Islet of Langerhans (tissue), 1 donor: ENCODE data around the gene MKNK2.

Source experiments
- FAIRE-seq: peaks from one replicate; lab custom pipeline; 2011; peaks lifted over from hg19 to GRCh38; lab: Jason Lieb, UNC

Gene MKNK2

DNA sequence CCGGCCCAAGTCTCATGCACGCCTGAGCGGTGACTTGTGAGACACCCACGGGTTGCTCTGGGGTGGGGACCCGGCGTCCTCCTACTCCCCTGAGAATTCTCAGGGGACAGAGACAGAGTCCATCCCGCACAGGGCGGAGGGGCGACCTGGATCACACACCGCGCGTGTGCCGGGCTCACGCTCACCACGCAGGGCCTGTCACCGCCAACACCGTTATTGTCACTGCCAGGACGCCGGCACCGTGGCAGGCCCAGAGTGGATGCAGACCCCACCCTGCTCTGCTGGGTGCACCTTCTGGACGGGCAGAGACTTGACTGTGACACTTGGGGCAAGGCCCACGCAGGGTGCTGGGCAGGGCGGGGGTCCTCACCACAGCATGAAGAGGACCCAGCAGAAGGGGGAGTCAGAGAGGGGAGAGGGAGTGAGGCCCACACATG is 28.8 kb upstream of the MKNK2 start:
- no peak for FAIRE-seq

DNA sequence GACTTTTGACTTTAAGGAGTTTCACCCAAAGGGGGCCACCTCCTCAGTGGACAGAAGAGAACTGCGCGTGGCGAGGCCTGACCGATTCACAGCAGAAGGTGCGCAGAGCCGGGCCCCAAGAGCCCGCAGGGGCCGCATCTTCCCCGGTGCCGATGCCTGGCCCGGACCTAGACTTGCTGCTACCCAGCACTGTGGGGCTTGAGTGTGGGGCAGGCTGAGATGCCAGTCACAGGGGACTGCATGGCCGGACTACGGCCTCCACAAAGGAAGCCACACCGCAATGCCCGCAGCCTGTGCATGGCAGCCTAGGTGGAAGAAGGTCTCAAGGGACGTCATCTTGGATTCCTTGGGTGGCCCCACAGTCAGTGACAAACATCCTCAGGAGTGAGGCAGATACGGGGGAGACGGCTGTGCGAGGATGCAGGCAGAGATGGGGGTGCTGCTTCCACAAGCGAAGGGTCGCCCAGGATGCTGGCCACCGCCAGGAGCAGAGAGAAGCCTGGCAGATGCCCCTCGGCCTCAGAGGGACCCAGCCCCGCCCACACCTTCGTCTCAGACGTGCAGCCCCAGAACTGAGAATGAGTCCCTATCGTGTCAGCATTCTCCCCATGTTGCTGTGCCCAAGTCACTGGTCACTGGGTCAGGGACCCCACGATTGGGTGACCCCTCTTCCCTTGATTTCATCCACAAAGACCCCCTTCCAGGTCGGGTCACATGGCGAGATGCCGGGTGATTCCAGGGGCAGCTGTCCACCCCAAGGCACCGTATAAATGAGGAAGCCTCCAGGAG is 28.2 kb upstream of the MKNK2 start:
- no peak for FAIRE-seq

DNA sequence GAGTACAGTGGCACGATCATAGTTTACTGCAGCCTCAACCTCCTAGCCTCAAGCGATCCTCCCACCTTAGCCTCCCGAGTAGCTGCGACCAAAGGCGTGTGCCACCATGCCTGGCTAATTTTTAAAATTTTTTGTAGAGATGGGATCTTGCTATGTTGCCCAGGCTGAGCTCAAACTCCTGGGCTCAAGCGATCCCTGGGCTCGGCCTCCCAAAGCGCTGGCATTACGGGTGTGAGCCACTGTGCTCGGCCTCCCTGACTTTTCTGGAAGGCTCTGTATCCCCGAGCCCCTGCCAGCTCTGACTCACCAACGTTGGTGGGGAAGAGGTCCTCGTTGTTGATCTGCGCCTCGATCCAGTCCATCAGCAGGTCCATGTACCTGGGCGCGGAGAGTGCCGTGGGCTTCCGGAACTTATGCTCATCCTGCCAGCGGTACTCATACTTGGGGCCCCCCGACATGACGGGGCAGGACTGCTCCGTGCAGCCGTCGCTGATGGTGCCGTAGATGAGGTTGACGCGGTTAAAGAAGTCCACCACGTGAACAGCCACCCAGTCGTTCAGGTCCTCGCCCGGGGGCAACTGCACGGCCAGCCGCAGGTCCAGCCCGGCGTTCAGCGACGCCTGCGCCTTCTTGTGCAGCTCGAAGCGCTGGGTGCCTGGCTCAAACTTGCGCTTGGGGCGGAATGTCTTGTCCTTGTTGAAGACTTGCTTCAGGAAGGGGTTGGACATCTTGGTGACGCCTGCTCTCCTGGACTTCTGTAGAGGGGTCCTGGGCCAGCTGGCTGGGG is 27.0 kb upstream of the MKNK2 start:
- no peak for FAIRE-seq

DNA sequence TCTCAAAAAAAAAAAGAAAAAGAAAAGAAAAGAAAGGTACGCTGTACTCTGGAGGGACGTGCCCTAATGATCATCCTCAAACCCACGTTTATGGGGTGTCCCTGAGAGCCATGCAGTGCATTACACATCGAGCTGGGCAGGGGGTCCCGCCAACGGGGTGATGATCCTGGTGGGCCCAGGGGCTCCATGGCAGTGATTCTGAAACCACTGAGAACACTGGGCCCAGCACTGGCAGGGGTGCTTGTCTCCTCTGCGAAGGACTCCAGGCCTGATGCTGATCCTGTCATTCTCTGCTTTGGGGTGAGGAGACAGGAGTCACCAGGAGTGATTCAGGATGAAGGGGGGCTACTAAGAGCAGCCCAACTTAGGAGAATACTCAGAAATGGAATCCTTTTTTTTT is 26.4 kb upstream of the MKNK2 start:
- no peak for FAIRE-seq

DNA sequence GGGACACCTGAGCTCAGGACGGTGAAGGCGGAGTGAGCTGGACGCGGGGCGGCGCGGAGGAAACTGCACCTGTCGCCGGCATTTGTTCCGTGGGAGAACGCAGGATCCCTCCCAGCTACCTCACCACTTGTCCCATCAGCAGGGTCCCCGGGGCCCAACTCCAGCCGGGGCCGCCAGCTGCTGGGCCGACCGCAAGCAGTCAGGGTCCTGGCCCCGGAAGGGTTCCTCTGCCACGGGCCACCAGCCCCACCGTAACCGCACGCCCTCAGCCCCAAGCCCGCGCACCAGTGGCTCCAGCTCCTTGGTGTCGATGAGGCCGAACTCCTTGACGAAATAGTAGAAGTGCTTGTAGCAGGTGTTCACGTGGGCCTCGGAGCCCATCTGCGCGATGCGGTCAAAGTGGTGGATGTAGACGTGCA is 25.5 kb upstream of the MKNK2 start:
- FAIRE-seq, result no peak

DNA sequence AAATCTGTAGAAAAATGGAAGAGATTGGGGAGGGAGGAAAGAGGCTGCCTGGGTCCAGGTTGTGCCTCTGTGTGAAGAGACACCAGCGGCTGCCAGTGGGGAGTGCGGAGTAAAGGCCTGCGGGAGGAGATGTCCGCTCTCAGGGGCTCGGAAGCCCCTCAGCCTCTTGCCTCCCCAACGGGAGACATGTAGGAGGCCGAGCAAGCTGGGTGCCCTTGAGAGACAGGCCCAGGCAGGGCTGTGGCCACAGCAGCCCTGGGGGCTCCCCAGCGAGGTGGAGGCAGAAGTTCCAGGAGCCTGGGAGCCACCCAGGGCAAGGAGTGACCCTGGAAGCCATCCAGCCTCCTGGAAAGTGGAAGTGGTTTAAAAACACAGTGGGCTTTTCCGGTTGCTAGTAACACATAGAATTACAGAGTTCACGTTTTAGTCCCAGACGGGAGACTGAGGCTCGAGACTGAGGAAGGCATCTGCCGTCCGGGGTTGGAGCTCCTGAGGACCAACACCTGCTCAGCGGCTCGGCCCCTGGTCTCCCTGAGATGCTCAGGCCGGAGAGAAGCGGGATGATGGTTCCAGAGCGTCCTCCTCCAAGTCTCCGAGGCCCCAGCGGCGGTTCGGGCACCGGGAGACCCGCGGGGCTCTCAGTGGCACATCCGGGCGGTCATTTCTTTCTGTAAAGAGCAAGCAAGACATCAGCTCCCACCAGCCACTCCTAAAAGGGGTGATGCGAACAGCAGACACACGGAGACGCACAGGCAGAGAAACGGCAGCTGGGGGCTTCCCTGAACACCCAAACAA is 21.9 kb upstream of the MKNK2 start:
- no peak for FAIRE-seq

DNA sequence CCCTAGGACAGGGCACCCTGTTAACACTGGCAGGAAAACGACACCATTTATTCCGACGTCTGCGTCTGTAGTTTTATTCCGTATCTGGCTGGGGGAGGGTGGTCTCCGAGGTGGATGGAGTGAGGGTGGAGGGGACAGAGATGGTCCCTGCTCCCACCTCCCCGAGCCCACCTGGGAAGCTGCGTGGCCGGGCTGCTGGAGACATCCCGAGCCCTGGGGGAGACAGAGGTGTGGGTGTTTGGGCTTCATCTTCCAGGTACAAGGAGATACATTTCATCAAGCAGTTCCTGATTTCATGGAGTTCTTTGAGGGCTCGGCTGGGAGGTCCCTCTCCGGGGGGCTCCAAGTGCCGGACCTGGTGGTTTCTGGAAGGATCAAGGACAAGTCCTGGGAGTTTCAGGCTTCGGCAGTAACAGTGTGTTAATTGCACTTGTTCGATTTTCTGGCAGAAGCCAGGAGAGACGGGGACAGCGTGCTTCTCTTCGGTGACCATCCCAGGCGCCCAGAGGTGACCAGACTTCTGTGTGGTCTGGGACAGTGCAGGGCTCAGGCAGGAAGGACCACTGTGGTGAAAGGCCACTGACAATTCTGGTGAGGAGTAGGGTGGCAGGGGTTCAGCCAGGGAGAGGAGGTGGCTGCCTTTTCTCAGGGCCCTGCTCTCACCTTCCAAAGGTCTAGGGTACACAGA is 20.1 kb upstream of the MKNK2 start:
- FAIRE-seq, result no peak

DNA sequence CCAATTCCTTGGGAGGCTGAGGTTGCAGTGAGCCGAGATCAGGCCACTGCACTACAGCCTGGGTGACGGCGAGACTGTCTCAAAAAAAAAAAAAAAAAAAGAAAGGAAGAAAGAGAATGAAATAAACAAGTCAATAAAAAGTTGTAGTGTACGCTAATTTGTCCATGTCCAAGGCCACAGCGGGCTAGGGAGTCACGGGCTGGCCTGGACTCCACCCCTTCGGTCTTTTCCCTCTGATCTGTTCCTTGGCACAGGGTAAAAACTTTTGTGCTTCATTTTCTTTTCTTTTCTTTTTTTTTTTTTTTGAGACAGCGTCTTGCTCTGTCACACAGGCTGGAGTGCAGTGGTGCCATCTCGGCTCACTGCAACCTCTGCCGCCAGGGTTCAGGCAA is 19.4 kb upstream of the MKNK2 start:
- no peak for FAIRE-seq

DNA sequence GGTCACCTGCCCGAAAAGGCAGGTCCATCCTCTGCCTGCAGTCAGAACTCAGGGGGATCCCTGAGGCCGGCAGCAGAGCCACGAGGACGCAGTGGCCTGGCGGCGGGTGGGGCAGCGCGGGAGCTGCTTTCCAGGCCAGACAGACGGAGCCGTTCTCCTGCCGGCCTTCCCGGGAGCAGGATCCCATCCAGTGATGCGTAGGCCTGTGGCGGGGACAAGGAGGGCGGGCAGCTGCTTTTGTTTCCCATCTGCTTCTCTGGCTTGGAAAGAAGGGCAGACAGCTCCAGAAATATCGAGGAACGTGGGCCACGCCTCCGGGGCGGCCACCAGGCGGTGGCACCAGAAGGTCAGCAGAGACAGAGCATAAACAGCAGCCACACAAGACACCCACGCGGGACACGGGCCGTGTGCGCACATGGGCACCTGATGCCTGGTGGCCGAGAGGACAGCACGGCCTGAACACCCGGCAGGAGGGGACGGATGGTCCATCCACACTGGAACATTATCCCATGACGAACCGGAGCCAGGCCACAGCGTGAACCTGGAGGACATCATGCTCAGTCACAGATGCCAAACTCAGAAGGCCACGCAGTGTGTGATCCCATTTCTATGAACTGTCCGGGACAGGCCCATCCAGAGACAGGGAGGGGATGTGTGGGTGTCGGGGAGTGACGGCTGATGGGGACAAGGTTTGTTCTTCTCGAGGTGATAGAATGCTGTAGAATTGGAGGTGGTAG is 13.9 kb upstream of the MKNK2 start:
- no peak for FAIRE-seq

DNA sequence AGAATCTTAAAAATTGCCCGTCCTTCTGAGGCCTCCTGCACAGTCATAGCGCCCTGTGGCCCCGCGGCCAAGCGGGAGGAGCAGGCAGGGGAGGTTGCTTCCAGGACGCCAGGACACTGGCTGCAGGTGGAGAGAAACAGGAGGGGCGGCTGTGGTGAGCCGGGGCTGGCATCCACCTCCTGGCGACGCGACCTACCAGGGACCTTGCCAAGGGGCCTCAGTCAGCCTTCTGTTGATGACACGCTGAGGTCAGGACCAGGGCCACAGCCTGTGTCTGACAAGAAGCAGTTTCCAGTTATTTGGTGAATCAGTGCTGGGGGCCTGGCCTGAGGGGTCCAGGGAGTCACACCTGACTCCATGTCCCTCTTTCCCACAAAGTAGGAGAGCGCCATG is 13.3 kb upstream of the MKNK2 start:
- no peak for FAIRE-seq

DNA sequence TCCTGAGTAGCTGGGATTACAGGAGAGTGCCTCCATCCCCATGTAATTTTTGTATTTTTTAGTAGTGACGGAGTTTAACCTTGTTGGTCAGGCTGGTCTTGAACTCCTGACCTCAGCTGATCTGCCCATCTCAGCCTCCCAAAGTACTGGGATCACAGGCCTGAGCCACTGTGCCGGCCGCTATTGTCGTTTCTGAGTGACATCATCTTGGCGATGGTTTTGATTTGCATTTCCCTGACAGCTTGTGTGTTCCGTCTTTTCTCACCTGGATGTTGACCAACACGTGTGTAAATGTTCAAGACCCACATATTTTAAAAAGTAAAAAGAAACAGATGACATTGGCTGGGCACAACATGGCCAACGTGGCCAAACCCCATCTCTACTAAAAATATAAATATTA is 12.8 kb upstream of the MKNK2 start:
- no peak for FAIRE-seq

DNA sequence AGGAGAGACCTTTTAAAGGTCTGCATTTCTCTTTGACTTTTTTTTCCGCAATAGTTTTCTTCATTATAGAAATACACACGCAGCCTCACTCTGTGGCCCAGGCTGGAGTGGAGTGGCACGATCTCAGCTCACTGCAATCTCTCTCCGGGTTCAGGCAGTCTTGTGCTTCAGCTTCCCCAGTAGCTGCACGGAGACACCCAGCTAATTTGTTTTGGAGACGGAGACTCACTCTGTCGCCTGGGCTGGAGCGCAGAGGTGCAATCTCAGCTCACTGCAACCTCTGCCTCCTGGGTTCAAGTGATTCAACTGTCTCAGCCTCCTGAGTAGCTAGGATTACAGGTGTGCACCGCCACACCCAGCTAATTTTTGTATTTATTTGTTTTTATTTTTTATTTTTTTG is 11.7 kb upstream of the MKNK2 start:
- FAIRE-seq, result no peak

DNA sequence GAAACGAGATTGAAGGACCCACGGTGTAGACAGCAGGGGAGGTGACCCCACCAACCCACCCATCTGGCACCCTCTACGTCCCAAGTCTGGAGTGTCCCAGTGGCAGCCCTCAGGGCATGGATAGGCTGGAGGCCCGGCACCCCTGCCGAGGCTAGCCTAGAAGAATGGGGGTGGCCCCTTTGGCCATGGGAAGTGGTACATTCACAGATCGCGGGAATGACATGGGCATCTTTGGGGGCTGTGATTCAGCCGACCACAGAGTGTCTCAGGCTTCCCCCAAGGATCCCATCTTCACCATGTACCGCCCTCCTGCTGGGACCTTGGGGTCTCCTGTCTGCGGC is 11.3 kb upstream of the MKNK2 start:
- no peak for FAIRE-seq

DNA sequence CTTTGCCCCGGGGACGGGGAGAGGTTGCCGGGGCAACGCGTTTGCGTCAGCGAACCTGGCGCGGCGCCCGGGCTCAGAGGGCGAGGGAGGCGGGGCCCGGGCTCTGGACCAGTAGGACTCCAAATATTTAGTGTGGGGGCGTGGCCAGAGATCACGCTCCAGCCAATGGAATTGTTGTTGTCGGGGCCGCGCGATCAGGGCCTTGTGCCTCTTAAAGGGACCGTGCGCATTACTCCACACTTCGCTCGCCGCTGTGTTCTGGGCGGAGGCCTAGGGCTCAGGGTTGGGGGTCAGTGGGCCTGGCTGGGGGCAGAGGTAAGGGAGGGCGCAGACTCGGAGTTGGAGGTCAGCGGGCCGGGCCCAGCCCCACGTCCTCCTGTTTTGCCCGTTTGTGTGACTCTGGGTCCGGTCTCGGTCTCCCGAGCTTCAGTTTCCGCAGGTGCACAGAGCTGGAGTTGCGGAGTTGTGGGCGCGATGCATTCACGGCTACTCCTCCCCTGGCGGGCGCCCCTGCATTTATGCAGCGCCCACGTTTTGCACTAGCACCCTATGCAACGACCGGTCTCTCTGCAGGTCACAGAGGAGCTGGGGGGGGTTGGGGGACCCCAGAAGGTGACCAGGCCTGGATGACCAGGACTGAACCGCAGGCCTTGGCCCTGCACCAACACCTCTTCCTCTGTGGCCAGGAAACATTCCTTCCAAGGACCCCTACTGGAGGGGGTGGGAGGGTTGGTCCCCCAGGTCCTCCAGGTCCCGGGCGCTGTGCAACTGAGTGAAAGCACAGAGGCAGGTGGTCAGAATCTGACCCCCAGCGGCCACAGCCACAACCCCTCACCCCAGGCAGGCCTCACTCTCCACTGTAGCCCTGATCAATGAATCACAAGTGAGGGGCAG is 10.7 kb upstream of the MKNK2 start:
- FAIRE-seq, result peak; percentile 36

DNA sequence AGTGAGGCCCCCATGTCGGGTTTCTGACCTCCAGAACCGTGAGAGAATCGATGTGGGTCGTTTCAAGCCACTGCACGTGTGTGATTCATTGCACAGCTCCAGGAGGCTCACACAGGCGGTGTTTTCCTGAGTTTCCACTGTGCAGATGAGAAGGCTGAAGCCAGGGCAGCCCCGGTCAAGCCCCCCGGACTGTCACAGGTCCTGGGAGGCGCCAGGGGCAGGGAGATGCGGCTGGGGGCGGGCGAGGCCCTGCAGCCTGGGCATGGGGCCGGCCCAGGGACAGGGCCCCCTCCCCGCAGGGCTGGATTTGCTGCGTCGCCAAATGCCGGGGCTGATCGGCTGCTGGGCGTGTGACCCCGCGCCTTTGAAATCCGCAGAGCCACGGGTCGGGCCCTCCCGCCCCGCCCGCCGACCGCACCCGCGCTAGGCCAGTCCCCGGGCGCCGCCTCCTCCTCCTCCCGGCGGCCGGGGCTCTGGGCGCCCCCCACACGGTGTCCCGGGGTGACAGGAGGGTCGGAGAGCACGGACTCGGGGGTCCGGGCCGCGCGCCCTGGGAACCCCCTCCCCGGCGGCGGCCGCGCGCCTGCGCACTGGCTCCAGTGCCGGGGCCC is 9.9 kb upstream of the MKNK2 start:
- no peak for FAIRE-seq

DNA sequence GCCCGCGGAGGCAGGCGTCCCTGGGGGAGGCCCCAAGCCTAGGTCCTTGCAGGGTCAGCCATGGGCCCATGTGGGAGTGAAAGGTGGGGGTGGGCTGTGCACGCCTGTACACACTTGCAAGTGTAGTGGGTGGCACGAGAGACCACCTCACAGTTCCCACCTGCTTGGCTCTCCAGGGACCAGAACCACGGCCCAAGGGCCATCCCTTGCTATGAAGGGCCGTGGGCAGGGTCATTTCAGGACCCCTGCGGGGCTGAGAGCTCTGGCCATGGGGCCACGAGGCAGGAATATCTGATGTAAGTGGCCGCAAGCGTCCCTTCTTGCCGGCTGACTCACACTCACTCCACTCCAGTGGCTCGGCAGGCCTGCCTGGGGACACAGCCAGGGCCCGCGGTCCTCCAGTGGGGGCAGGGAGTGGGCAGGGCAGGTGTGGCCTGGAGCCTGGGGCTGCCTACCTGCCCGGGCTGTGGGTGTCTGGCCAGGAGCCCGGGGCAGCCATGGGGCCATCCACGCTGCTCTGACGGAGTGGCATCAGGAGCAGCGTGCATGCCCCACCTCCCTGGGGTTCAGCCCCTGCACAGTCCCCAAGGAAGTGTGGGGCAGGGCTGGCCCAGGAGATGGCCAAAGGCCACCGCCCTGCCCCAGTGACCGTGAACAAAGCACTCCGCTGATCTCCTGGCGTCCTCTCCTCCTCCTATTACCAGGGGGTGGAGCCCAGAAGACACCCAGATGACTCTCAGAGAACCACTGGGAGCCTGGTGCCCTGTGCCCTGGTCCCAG is 8.6 kb upstream of the MKNK2 start:
- no peak for FAIRE-seq

DNA sequence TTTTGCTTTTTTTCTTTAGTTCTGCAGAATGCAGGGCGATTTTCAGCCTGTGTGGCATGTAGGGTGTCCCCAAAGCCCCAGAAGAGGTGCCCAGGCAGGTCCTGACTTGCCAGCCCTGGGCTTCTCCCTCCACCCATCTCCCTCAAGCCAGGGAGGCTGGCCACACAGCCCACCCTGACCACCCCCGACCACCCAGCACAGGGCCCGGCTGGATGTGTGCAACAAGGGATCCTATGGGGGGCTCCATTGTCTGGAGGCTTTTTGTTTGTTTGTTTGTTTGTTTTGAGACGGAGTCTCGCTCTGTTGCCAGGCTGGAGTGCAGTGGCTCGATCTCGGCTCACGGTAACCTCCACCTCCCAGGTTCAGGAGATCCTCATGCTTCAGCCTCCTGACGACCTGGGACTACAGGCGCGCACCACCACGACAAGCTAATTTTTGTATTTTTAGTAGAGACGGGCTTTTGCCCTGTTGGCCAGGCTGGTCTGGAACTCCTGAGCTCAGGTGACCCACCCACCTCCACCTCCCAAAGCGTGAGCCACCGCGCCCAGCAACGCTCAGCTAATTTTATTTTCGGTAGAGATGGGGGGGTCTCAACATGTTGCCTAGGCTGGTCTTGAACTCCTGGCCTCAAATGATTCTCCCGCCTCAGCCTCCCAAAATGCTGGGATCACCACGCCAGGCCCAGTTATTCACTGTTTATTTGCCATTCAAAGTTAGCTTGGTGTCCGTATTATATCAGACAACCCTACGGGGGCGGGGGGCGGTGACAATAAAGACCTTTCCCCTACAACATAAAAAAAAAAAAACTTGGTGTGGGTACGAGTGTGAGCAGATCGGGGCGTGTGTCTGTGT is 7.8 kb upstream of the MKNK2 start:
- no peak for FAIRE-seq
